SK-N-SH treated with all-trans-retinoic acid at 6 μM for 48 hours (cell line): Measurements from ENCODE around the gene LRRC26.

Experiments
- ATAC-seq: fragments of 200-7000 bp; cut with Tn5 transposase; 3 replicates; pipeline ENCODE4 v1.9.1; 2020; ENCODE audit warnings: mild to moderate bottlenecking, moderate library complexity
- ARNTL ChIP-seq: fragments of 450-650 bp; formaldehyde crosslinking; IDR thresholded peaks from 2 replicates; pipeline ENCODE4 v1.5.0; 2020; ENCODE audit warnings: low read depth, mild to moderate bottlenecking, moderate library complexity, borderline replicate concordance
- BACH2 ChIP-seq: fragments of 250-450 bp; sonication (Bioruptor Pico); IDR thresholded peaks from 2 replicates; pipeline ENCODE4 v1.9.0; 2021; ENCODE audit warnings: mild to moderate bottlenecking, borderline replicate concordance
- CREB5 ChIP-seq: fragments of 250-450 bp; sonication (Bioruptor Pico); IDR thresholded peaks from 2 replicates; pipeline ENCODE4 v1.5.1; 2020; ENCODE audit warnings: low read depth, mild to moderate bottlenecking, moderate library complexity
- CSDC2 ChIP-seq: fragments of 250-450 bp; sonication (Bioruptor Pico); IDR thresholded peaks from 2 replicates; pipeline ENCODE4 v1.5.0; 2020; ENCODE audit warnings: mild to moderate bottlenecking, moderate library complexity
- ESRRG ChIP-seq: fragments of 250-450 bp; sonication (Bioruptor Pico); IDR thresholded peaks from 2 replicates; pipeline ENCODE4 v1.6.1; 2021; ENCODE audit warnings: mild to moderate bottlenecking
- ISL1 ChIP-seq: fragments of 250-450 bp; sonication (Bioruptor Pico); IDR thresholded peaks from 2 replicates; pipeline ENCODE4 v2.1.2; 2022; ENCODE audit warnings: mild to moderate bottlenecking, moderate library complexity
- OSR1 ChIP-seq: fragments of 250-450 bp; sonication (Bioruptor Pico); IDR thresholded peaks from 2 replicates; pipeline ENCODE4 v1.8.0; 2022; ENCODE audit warnings: moderate library complexity, mild to moderate bottlenecking, inconsistent platforms
- POU6F1 ChIP-seq: fragments of 250-450 bp; sonication (Bioruptor Pico); IDR thresholded peaks from 2 replicates; pipeline ENCODE4 v1.8.0; 2021; ENCODE audit warnings: low read depth, mild to moderate bottlenecking, moderate library complexity, borderline replicate concordance
- PPARA ChIP-seq: fragments of 250-450 bp; sonication (Bioruptor Pico); IDR thresholded peaks from 2 replicates; pipeline ENCODE4 v1.5.0; 2020; ENCODE audit warnings: mild to moderate bottlenecking, borderline replicate concordance
- RARB ChIP-seq: fragments of 250-450 bp; sonication (Bioruptor Pico); IDR thresholded peaks from 2 replicates; pipeline ENCODE4 v1.8.0; 2021; ENCODE audit warnings: mild to moderate bottlenecking, moderate library complexity
- SNAI2 ChIP-seq: fragments of 250-450 bp; sonication (Bioruptor Pico); IDR thresholded peaks from 2 replicates; pipeline ENCODE4 v1.5.0; 2020; ENCODE audit warnings: mild to moderate bottlenecking, moderate library complexity
- TCF4 ChIP-seq: fragments of 250-450 bp; sonication (Bioruptor Pico); IDR thresholded peaks from 2 replicates; pipeline ENCODE4 v1.8.0; 2021; ENCODE audit warnings: mild to moderate bottlenecking, moderate library complexity, borderline replicate concordance
- TOX ChIP-seq: fragments of 250-450 bp; sonication (Bioruptor Pico); IDR thresholded peaks from 2 replicates; pipeline ENCODE4 v1.8.0; 2021; ENCODE audit warnings: mild to moderate bottlenecking, moderate library complexity, borderline replicate concordance
- ZC3H10 ChIP-seq: fragments of 250-450 bp; sonication (Bioruptor Pico); IDR thresholded peaks from 2 replicates; pipeline ENCODE4 v1.5.1; 2021; ENCODE audit warnings: mild to moderate bottlenecking, moderate library complexity
- ZFP30 ChIP-seq: fragments of 450-650 bp; formaldehyde crosslinking; IDR thresholded peaks from 2 replicates; pipeline ENCODE4 v1.5.0; 2022; ENCODE audit warnings: mild to moderate bottlenecking, moderate library complexity
- ZNF565 ChIP-seq: fragments of 450-650 bp; formaldehyde crosslinking; conservative IDR thresholded peaks from 2 replicates; pipeline ENCODE4 v1.5.0; 2020; ENCODE audit warnings: low read depth, mild to moderate bottlenecking, moderate library complexity
- ZNF70 ChIP-seq: fragments of 450-650 bp; formaldehyde crosslinking; IDR thresholded peaks from 2 replicates; pipeline ENCODE4 v1.5.0; 2020; ENCODE audit warnings: mild to moderate bottlenecking, moderate library complexity
- ZNF8 ChIP-seq: fragments of 450-650 bp; formaldehyde crosslinking; IDR thresholded peaks from 2 replicates; pipeline ENCODE4 v1.5.0; 2020; ENCODE audit warnings: mild to moderate bottlenecking, moderate library complexity
- TF ChIP-seq, protein P1 (sequence below): fragments of 250-450 bp; sonication (Bioruptor Pico); IDR thresholded peaks from 2 replicates; pipeline ENCODE4 v1.8.0; 2020; ENCODE audit warnings: mild to moderate bottlenecking, moderate library complexity, borderline replicate concordance
- TF ChIP-seq, protein P2 (sequence below): fragments of 250-450 bp; sonication (Bioruptor Pico); IDR thresholded peaks from 2 replicates; pipeline ENCODE4 v1.5.1; 2021; ENCODE audit warnings: mild to moderate bottlenecking, moderate library complexity
- TF ChIP-seq, protein P3 (sequence below): fragments of 250-450 bp; sonication (Bioruptor Pico); IDR thresholded peaks from 2 replicates; pipeline ENCODE4 v1.5.0; 2020; ENCODE audit warnings: mild to moderate bottlenecking, moderate library complexity

LRRC26 gene

GRCh38 chr9:137198902-137199283 lies 29.0 kb upstream of the LRRC26 start:
- no peak for TF ChIP-seq CREB5
- no peak for TF ChIP-seq ISL1
- no peak for TF ChIP-seq ARNTL (CRISPR knock-in tag)
- no peak for TF ChIP-seq ZC3H10 (CRISPR knock-in tag)
- TF ChIP-seq ZNF565, result no peak
- TF ChIP-seq TOX (CRISPR knock-in tag), result no peak
- TF ChIP-seq ZFP30 (CRISPR knock-in tag), result no peak
- TF ChIP-seq BACH2, result no peak
- TF ChIP-seq POU6F1 (CRISPR knock-in tag), result no peak
- TF ChIP-seq, protein P1, sequence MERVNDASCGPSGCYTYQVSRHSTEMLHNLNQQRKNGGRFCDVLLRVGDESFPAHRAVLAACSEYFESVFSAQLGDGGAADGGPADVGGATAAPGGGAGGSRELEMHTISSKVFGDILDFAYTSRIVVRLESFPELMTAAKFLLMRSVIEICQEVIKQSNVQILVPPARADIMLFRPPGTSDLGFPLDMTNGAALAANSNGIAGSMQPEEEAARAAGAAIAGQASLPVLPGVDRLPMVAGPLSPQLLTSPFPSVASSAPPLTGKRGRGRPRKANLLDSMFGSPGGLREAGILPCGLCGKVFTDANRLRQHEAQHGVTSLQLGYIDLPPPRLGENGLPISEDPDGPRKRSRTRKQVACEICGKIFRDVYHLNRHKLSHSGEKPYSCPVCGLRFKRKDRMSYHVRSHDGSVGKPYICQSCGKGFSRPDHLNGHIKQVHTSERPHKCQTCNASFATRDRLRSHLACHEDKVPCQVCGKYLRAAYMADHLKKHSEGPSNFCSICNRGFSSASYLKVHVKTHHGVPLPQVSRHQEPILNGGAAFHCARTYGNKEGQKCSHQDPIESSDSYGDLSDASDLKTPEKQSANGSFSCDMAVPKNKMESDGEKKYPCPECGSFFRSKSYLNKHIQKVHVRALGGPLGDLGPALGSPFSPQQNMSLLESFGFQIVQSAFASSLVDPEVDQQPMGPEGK (CRISPR knock-in tag), result no peak
- TF ChIP-seq PPARA (CRISPR knock-in tag), result no peak
- TF ChIP-seq, protein P2, sequence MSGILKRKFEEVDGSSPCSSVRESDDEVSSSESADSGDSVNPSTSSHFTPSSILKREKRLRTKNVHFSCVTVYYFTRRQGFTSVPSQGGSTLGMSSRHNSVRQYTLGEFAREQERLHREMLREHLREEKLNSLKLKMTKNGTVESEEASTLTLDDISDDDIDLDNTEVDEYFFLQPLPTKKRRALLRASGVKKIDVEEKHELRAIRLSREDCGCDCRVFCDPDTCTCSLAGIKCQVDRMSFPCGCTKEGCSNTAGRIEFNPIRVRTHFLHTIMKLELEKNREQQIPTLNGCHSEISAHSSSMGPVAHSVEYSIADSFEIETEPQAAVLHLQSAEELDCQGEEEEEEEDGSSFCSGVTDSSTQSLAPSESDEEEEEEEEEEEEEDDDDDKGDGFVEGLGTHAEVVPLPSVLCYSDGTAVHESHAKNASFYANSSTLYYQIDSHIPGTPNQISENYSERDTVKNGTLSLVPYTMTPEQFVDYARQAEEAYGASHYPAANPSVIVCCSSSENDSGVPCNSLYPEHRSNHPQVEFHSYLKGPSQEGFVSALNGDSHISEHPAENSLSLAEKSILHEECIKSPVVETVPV, result no peak
- TF ChIP-seq TCF4, result no peak
- TF ChIP-seq RARB, result no peak
- TF ChIP-seq SNAI2 (CRISPR knock-in tag), result no peak
- TF ChIP-seq, protein P3, sequence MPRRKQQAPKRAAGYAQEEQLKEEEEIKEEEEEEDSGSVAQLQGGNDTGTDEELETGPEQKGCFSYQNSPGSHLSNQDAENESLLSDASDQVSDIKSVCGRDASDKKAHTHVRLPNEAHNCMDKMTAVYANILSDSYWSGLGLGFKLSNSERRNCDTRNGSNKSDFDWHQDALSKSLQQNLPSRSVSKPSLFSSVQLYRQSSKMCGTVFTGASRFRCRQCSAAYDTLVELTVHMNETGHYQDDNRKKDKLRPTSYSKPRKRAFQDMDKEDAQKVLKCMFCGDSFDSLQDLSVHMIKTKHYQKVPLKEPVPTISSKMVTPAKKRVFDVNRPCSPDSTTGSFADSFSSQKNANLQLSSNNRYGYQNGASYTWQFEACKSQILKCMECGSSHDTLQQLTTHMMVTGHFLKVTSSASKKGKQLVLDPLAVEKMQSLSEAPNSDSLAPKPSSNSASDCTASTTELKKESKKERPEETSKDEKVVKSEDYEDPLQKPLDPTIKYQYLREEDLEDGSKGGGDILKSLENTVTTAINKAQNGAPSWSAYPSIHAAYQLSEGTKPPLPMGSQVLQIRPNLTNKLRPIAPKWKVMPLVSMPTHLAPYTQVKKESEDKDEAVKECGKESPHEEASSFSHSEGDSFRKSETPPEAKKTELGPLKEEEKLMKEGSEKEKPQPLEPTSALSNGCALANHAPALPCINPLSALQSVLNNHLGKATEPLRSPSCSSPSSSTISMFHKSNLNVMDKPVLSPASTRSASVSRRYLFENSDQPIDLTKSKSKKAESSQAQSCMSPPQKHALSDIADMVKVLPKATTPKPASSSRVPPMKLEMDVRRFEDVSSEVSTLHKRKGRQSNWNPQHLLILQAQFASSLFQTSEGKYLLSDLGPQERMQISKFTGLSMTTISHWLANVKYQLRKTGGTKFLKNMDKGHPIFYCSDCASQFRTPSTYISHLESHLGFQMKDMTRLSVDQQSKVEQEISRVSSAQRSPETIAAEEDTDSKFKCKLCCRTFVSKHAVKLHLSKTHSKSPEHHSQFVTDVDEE, result no peak
- TF ChIP-seq CSDC2, result no peak
- no peak for TF ChIP-seq OSR1 (CRISPR knock-in tag)
- no peak for TF ChIP-seq ESRRG (CRISPR knock-in tag)
- no peak for ATAC-seq

DNA sequence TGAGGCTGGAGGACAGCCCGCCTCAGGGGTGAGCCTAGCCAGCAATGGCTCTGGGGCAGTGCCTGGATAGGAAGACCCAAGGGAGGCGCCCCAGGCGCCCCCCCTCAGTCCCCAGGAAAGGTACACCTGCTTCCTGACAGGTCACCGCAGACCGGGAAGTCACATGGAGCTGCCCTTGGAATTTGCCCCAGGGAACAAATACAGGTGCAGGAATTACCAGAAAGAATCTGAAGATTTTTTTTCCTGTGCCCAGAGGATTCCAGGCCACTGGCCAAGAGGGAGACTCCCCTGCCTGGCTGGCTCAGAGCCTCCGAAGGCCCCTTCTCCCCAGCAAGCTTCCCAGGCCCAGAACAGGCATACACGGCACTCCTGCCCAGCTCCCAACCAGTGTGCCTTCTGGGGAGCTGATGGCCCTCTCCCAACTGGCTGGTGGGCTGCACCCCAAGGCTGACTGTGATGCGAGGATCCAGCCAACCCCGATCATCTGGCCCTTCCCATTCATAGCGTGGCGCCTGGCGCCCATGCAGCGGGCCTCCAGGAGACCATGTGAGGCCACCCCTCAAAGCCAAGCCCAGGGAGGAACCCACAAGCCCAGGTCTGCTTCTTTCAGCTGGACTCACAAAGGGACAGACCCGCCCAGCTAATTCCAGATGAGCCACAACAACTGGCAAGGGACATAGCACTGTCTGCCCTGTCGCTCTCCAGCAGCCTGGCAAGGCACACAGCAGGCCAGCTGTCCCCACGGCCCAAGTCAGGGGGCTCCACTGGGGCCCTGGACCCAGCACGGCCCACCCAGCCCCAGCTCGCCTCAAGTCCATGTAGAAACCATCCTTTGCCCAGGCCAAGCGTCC lies 28.4 kb upstream of the LRRC26 start:
- no peak for ATAC-seq
- TF ChIP-seq ZNF8 (no peak), ZC3H10 (CRISPR knock-in tag) (no peak), CSDC2 (no peak), PPARA (CRISPR knock-in tag) (no peak), SNAI2 (CRISPR knock-in tag) (no peak), OSR1 (CRISPR knock-in tag) (no peak), ESRRG (CRISPR knock-in tag) (no peak), ARNTL (CRISPR knock-in tag) (no peak), POU6F1 (CRISPR knock-in tag) (no peak), ZNF70 (no peak)
- TF ChIP-seq, protein P3, result no peak
- TF ChIP-seq, protein P2, result no peak
- TF ChIP-seq, all 23 proteins: peak for 0
